NCI-H1105 (cell line): Measurements from ENCODE around the gene IL10RA.
A peak's percentile ranks its signal among the peaks of the same experiment; 100 is the strongest.
"Not testable (repeated sequence)": the region's sequence is repeated elsewhere in the genome, so short reads cannot be mapped to it uniquely, and the experiment has no call there.

ENCODE experiments used
- DNase-seq: peaks from one replicate; lab custom pipeline; 2025; lab: John Stamatoyannopoulos, UW

The IL10RA gene

GRCh38 chr11:117985953-117986887 is at the start of gene IL10RA:
IL10RA (plus strand) TSS chr11:117986394; CDS start chr11:117986468, 74 bp downstream.
- DNase-seq: peak; percentile 88

- DNase-seq: no peak
These were observed 49.2 kb upstream of the IL10RA start for GRCh38 chr11:117936973-117937372.

- no peak for DNase-seq
These were observed 45.5 kb upstream of the IL10RA start for GRCh38 chr11:117940736-117941135.

GRCh38 chr11:117941163-117941707 is 45.0 kb upstream of the IL10RA start:
- DNase-seq: no peak

- no peak for DNase-seq
These were observed 44.1 kb upstream of the IL10RA start for GRCh38 chr11:117941976-117942654.

- DNase-seq: no peak
These were observed 41.6 kb upstream of the IL10RA start for GRCh38 chr11:117944554-117944953.

GRCh38 chr11:117945047-117945810 is 41.0 kb upstream of the IL10RA start:
- no peak for DNase-seq

GRCh38 chr11:117946156-117946841 is 39.9 kb upstream of the IL10RA start:
- no peak for DNase-seq

- peak; percentile 93 for DNase-seq
These were observed 39.2 kb upstream of the IL10RA start for GRCh38 chr11:117946842-117947526.

- DNase-seq: not testable (repeated sequence)
These were observed 38.4 kb upstream of the IL10RA start for GRCh38 chr11:117947751-117948150.

GRCh38 chr11:117948466-117948865 is 37.7 kb upstream of the IL10RA start:
- DNase-seq: not testable (repeated sequence)

GRCh38 chr11:117949062-117949461 is 37.1 kb upstream of the IL10RA start:
- no peak for DNase-seq

GRCh38 chr11:117950301-117950700 is 35.9 kb upstream of the IL10RA start:
- no peak for DNase-seq

GRCh38 chr11:117950993-117951961 is 34.9 kb upstream of the IL10RA start:
- DNase-seq: no peak

- DNase-seq: no peak
These were observed 33.0 kb upstream of the IL10RA start for GRCh38 chr11:117953024-117953671.

GRCh38 chr11:117958949-117959348 is 27.2 kb upstream of the IL10RA start:
- DNase-seq: no peak

- DNase-seq: no peak
These were observed 26.6 kb upstream of the IL10RA start for GRCh38 chr11:117959438-117960149.

- no peak for DNase-seq
These were observed 25.8 kb upstream of the IL10RA start for GRCh38 chr11:117960406-117960805.
